HEK293T (cell line): ENCODE measurements around the gene ZFP36.

Experiments used
- ARNT ChIP-seq: fragments of 450-650 bp; IDR thresholded peaks from 2 replicates; pipeline ENCODE4 v1.6.1; 2017; ENCODE audit warnings: mild to moderate bottlenecking
- BHLHE40 ChIP-seq: fragments of 450-650 bp; IDR thresholded peaks from 2 replicates; pipeline ENCODE4 v1.6.1; 2016; ENCODE audit warnings: mild to moderate bottlenecking, moderate library complexity, borderline replicate concordance
- CTBP1 ChIP-seq: fragments of 450-650 bp; IDR thresholded peaks from 2 replicates; pipeline ENCODE4 v1.6.1; 2016; ENCODE audit warnings: borderline replicate concordance
- ELF4 ChIP-seq: fragments of 450-650 bp; IDR thresholded peaks from 2 replicates; pipeline ENCODE4 v1.6.1; 2017; ENCODE audit warnings: antibody characterized with exemption
- FOXA1 ChIP-seq: fragments of 450-650 bp; IDR thresholded peaks from 2 replicates; pipeline ENCODE4 v1.6.1; 2016; ENCODE audit warnings: mild to moderate bottlenecking
- FOXK2 ChIP-seq: fragments of 450-650 bp; IDR thresholded peaks from 2 replicates; pipeline ENCODE4 v1.6.1; 2016; ENCODE audit warnings: mild to moderate bottlenecking
- FOXM1 ChIP-seq: fragments of 450-650 bp; IDR thresholded peaks from 2 replicates; pipeline ENCODE4 v1.6.1; 2017; ENCODE audit warnings: mild to moderate bottlenecking, borderline replicate concordance
- LEF1 ChIP-seq: fragments of 450-650 bp; IDR thresholded peaks from 2 replicates; pipeline ENCODE4 v1.6.1; 2017; ENCODE audit warnings: mild to moderate bottlenecking, borderline replicate concordance
- NFRKB ChIP-seq: fragments of 450-650 bp; IDR thresholded peaks from 2 replicates; pipeline ENCODE4 v1.6.1; 2016; ENCODE audit warnings: mild to moderate bottlenecking, moderate library complexity
- SP1 ChIP-seq: fragments of 450-650 bp; IDR thresholded peaks from 2 replicates; pipeline ENCODE4 v1.6.1; 2017
- SUZ12 ChIP-seq: fragments of 450-650 bp; IDR thresholded peaks from 2 replicates; pipeline ENCODE4 v1.6.1; 2016; ENCODE audit warnings: mild to moderate bottlenecking
- TARDBP ChIP-seq: fragments of 450-650 bp; IDR thresholded peaks from 2 replicates; pipeline ENCODE4 v1.6.1; 2016
- ZNF384 ChIP-seq: fragments of 450-650 bp; IDR thresholded peaks from 2 replicates; pipeline ENCODE4 v1.6.1; 2016
- TF ChIP-seq, protein P1 (sequence below): fragments of 450-650 bp; IDR thresholded peaks from 2 replicates; pipeline ENCODE4 v1.6.1; 2016

GRCh38 chr19:39430675-39431593 is 24.3 kb downstream of the ZFP36 start:
- no peak for TF ChIP-seq CTBP1
- TF ChIP-seq, protein P1, sequence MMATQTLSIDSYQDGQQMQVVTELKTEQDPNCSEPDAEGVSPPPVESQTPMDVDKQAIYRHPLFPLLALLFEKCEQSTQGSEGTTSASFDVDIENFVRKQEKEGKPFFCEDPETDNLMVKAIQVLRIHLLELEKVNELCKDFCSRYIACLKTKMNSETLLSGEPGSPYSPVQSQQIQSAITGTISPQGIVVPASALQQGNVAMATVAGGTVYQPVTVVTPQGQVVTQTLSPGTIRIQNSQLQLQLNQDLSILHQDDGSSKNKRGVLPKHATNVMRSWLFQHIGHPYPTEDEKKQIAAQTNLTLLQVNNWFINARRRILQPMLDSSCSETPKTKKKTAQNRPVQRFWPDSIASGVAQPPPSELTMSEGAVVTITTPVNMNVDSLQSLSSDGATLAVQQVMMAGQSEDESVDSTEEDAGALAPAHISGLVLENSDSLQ = no peak
- no peak for TF ChIP-seq ZNF384
- no peak for TF ChIP-seq ARNT
- TF ChIP-seq SUZ12 = no peak
- TF ChIP-seq NFRKB = no peak
- TF ChIP-seq TARDBP = no peak
- no peak for TF ChIP-seq FOXM1
- no peak for TF ChIP-seq ELF4
- TF ChIP-seq BHLHE40 = no peak
- no peak for TF ChIP-seq SP1
- TF ChIP-seq FOXA1 = no peak
- TF ChIP-seq LEF1 = no peak
- TF ChIP-seq FOXK2 = no peak
